Parathyroid adenoma (tissue), 2 donors: ENCODE results near the gene ST6GALNAC3.

ENCODE experiments used
- H2AFZ ChIP-seq: fragments of 300-600 bp; sonication (generic); one replicate; pipeline ENCODE4 v1.7.0; 2017; ENCODE audit warnings: antibody characterized with exemption, mild to moderate bottlenecking
- H3K27ac ChIP-seq: fragments of 300-600 bp; sonication (generic); one replicate; pipeline ENCODE4 v1.7.0; 2017
- H3K27me3 ChIP-seq: fragments of 300-600 bp; sonication (generic); one replicate; pipeline ENCODE4 v1.7.0; 2017; ENCODE audit warnings: low read length; ENCODE audit not compliant: control insufficient read depth, insufficient read depth
- H3K36me3 ChIP-seq: fragments of 300-600 bp; sonication (generic); one replicate; pipeline ENCODE4 v1.7.0; 2017; ENCODE audit warnings: low read length; ENCODE audit not compliant: control insufficient read depth, insufficient read depth
- H3K4me1 ChIP-seq: fragments of 300-600 bp; sonication (generic); one replicate; pipeline ENCODE4 v1.7.0; 2017; ENCODE audit warnings: control low read depth
- H3K4me2 ChIP-seq: fragments of 300-600 bp; sonication (generic); one replicate; pipeline ENCODE4 v1.7.0; 2017; ENCODE audit warnings: low read length
- H3K4me3 ChIP-seq: fragments of 300-600 bp; sonication (generic); one replicate; pipeline ENCODE4 v1.7.0; 2017; ENCODE audit warnings: low read depth, low read length
- H3K79me2 ChIP-seq: fragments of 300-600 bp; sonication (generic); one replicate; pipeline ENCODE4 v1.7.0; 2017; ENCODE audit warnings: control low read depth
- H3K9ac ChIP-seq: fragments of 300-600 bp; sonication (generic); one replicate; pipeline ENCODE4 v1.7.0; 2017; ENCODE audit warnings: mild to moderate bottlenecking
- H3K9me3 ChIP-seq: fragments of 300-600 bp; sonication (generic); one replicate; pipeline ENCODE4 v1.7.0; 2017; ENCODE audit warnings: low read length; ENCODE audit not compliant: control insufficient read depth
- CTCF ChIP-seq: fragments of 300-600 bp; sonication (generic); IDR thresholded peaks from one replicate; pipeline ENCODE4 v1.7.0; 2017; ENCODE audit warnings: antibody characterized with exemption, mild to moderate bottlenecking
- donor health status: primary hyperparathyroidism.

ST6GALNAC3 gene

GRCh38 chr1:76482272-76482671 is 407.7 kb downstream of the ST6GALNAC3 start:
- no peaks in the 10 kb centered on the region for H3K27me3 ChIP-seq
- no peak for TF ChIP-seq CTCF
- H3K79me2 ChIP-seq, result no peaks in the 10 kb centered on the region

DNA sequence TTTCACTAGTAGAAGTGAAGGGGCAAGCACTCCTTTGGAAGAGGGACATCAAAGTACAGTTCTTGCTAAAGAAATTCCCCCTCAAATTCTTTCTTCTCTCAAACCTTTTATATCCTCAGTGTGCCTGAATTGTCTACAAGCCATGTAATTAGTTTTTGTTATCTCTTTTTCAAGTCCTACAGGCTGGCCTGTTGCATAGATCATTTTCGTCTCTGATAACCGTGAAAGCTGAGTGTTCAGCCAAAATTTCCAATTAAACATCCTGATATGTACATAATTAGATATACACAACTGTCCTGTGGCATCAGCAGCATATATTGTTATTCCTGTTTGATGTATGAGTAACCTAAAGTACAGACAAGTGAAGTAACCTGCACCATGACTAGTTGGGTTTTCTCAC is 417.2 kb downstream of the ST6GALNAC3 start:
- no peaks in the 10 kb centered on the region for H3K9me3 ChIP-seq
- H3K4me1 ChIP-seq, result no peaks in the 10 kb centered on the region
- TF ChIP-seq CTCF, result no peak
- H3K27me3 ChIP-seq, result no peaks in the 10 kb centered on the region
- H3K4me2 ChIP-seq, result no peak overlapping the region
- no peaks in the 10 kb centered on the region for H3K36me3 ChIP-seq
- H3K4me3 ChIP-seq, result no peak overlapping the region
- H2AFZ ChIP-seq, result no peak overlapping the region
- no peak overlapping the region for H3K27ac ChIP-seq
- H3K9ac ChIP-seq, result no peak overlapping the region
- H3K79me2 ChIP-seq, result no peaks in the 10 kb centered on the region

More at GRCh38 chr1:76482272-76482671, 407.7 kb downstream of the ST6GALNAC3 start:
- Histone ChIP-seq H3K9ac (no peak overlapping the region), H3K9me3 (no peaks in the 10 kb centered on the region), H3K4me3 (no peak overlapping the region), H3K4me2 (no peak overlapping the region), H3K27ac (no peak overlapping the region), H2AFZ (no peak overlapping the region), H3K4me1 (no peaks in the 10 kb centered on the region), H3K36me3 (no peaks in the 10 kb centered on the region)

GRCh38 chr1:76492752-76493430 is 418.3 kb downstream of the ST6GALNAC3 start:
- Histone ChIP-seq H3K4me2 (no peak overlapping the region), H3K27ac (no peak overlapping the region), H2AFZ (no peak overlapping the region), H3K79me2 (no peaks in the 10 kb centered on the region), H3K27me3 (no peaks in the 10 kb centered on the region), H3K36me3 (no peaks in the 10 kb centered on the region), H3K4me3 (no peak overlapping the region), H3K9me3 (no peaks in the 10 kb centered on the region), H3K4me1 (no peaks in the 10 kb centered on the region), H3K9ac (no peak overlapping the region)
- TF ChIP-seq CTCF, result no peak

DNA sequence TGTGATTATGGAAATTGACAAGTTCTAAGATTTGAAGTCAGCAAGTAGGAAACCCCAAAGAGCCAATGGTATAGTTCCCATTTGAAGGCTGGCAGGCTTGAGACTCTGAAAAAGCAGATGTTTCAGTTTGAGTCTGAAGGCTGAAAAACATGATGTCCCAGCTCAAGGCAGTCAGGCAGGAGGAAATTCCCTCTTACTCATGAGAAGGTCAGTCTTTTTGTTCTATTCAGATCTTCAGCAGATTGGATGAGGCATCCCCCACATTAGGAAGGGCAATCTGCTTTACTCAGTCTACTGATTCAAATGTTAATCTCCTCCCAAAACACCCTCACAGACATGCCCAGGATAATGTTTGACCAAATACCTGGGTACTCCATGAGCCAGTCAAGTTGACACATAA is 420.3 kb downstream of the ST6GALNAC3 start:
- Histone ChIP-seq H3K79me2 (no peaks in the 10 kb centered on the region), H3K36me3 (no peaks in the 10 kb centered on the region), H3K9ac (no peak overlapping the region), H3K4me2 (no peak overlapping the region), H3K27ac (no peak overlapping the region), H3K4me1 (no peaks in the 10 kb centered on the region), H3K4me3 (no peak overlapping the region), H3K27me3 (no peaks in the 10 kb centered on the region), H2AFZ (no peak overlapping the region), H3K9me3 (no peaks in the 10 kb centered on the region)
- no peak for TF ChIP-seq CTCF

GRCh38 chr1:76496871-76497270 is 422.3 kb downstream of the ST6GALNAC3 start:
- H3K9ac ChIP-seq, result no peak overlapping the region
- no peaks in the 10 kb centered on the region for H3K36me3 ChIP-seq
- no peak overlapping the region for H3K4me3 ChIP-seq
- no peaks in the 10 kb centered on the region for H3K9me3 ChIP-seq
- H3K4me2 ChIP-seq, result no peak overlapping the region
- H3K27ac ChIP-seq, result no peak overlapping the region
- H3K4me1 ChIP-seq, result no peaks in the 10 kb centered on the region
- H2AFZ ChIP-seq, result no peak overlapping the region
- no peaks in the 10 kb centered on the region for H3K27me3 ChIP-seq
- TF ChIP-seq CTCF, result no peak
- no peaks in the 10 kb centered on the region for H3K79me2 ChIP-seq
